ENCODE measurements around the gene LY6G5C.

Gene LY6G5C

GRCh38 chr6:31639043-31639442 lies 41.8 kb downstream of the LY6G5C start:
- TF ChIP-seq CTCF (IDR thresholded peaks at IDR 0.05; ENCODE audit: low read depth, low read length), result no peak
- no peaks in the 10 kb centered on the region for H3K9me3 ChIP-seq
- no peak for DNase-seq
- H3K4me3 ChIP-seq (ENCODE audit: low read depth, low read length), result no peak overlapping the region
- H3K4me1 ChIP-seq, result no peaks in the 10 kb centered on the region
- H3K27me3 ChIP-seq, result no peaks in the 10 kb centered on the region
- H3K36me3 ChIP-seq, result peaks cover 85% of the 10 kb centered on the region

- H3K9me3 ChIP-seq, result no peaks in the 10 kb centered on the region
- peaks cover 96% of the 10 kb centered on the region for H3K36me3 ChIP-seq
- H3K4me3 ChIP-seq (ENCODE audit: low read depth, low read length), result no peak overlapping the region
- no peaks in the 10 kb centered on the region for H3K27me3 ChIP-seq
- DNase-seq, result no peak
- no peak for TF ChIP-seq CTCF (IDR thresholded peaks at IDR 0.05; ENCODE audit: low read depth, low read length)
- no peaks in the 10 kb centered on the region for H3K4me1 ChIP-seq
Observed at GRCh38 chr6:31636698-31637596, 43.9 kb downstream of the LY6G5C start.

- Histone ChIP-seq H3K4me1 (no peaks in the 10 kb centered on the region), H3K4me3 (ENCODE audit: low read depth, low read length) (no peak overlapping the region), H3K27me3 (no peaks in the 10 kb centered on the region), H3K36me3 (peaks cover 96% of the 10 kb centered on the region), H3K9me3 (no peaks in the 10 kb centered on the region)
- DNase-seq, result no peak
- TF ChIP-seq CTCF (IDR thresholded peaks at IDR 0.05; ENCODE audit: low read depth, low read length), result no peak
Observed at GRCh38 chr6:31634969-31635575, 45.8 kb downstream of the LY6G5C start.

GRCh38 chr6:31634131-31634530 lies 46.7 kb downstream of the LY6G5C start:
- Histone ChIP-seq H3K4me3 (ENCODE audit: low read depth, low read length) (no peak overlapping the region), H3K4me1 (no peaks in the 10 kb centered on the region), H3K27me3 (no peaks in the 10 kb centered on the region), H3K36me3 (peaks cover 96% of the 10 kb centered on the region), H3K9me3 (no peaks in the 10 kb centered on the region)
- no peak for TF ChIP-seq CTCF (IDR thresholded peaks at IDR 0.05; ENCODE audit: low read depth, low read length)
- DNase-seq, result no peak

- no peak for DNase-seq
- H3K9me3 ChIP-seq, result no peaks in the 10 kb centered on the region
- no peak for TF ChIP-seq CTCF (IDR thresholded peaks at IDR 0.05; ENCODE audit: low read depth, low read length)
- H3K4me3 ChIP-seq (ENCODE audit: low read depth, low read length), result no peak overlapping the region
- peaks cover 96% of the 10 kb centered on the region for H3K36me3 ChIP-seq
- H3K4me1 ChIP-seq, result no peaks in the 10 kb centered on the region
- no peaks in the 10 kb centered on the region for H3K27me3 ChIP-seq
Observed at GRCh38 chr6:31633447-31633846, 47.4 kb downstream of the LY6G5C start.
